K562 (cell line): ENCODE measurements around the gene SYCP1. TPM values are rescaled to one million over a fixed set of nuclear protein-coding genes. Genes with fewer than 3 reads are reported as not detected.

Experiments
- BCLAF1 ChIP-seq, 2 experiments: fragments of 450-650 bp in 1 of 2; IDR thresholded peaks; 2 replicates each; pipeline ENCODE4 v1.6.1; 2011 to 2017; ENCODE audit warnings: low read depth in 2 of 2, antibody characterized with exemption in 1 of 2, borderline replicate concordance in 1 of 2, low read length in 1 of 2, mild to moderate bottlenecking in 1 of 2, mixed read lengths in 1 of 2; ENCODE audit not compliant: control insufficient read depth in 1 of 2
- CTCFL ChIP-seq: IDR thresholded peaks from 2 replicates; pipeline ENCODE4 v1.6.1; 2011; ENCODE audit warnings: borderline replicate concordance, low read depth, mild to moderate bottlenecking, moderate library complexity, low read length; ENCODE audit not compliant: insufficient read depth, poor library complexity, severe bottlenecking
- MGA ChIP-seq: fragments of 450-650 bp; IDR thresholded peaks from 2 replicates; pipeline ENCODE4 v1.6.1; 2016; ENCODE audit warnings: mild to moderate bottlenecking, moderate library complexity
- RAD21 ChIP-seq, 2 experiments: fragments of 250-450 bp in 1 of 2; fragments of 450-650 bp in 1 of 2; sonication (Bioruptor Pico) in 1 of 2; formaldehyde crosslinking in 1 of 2; IDR thresholded peaks in 1 of 2; conservative IDR thresholded peaks in 1 of 2; 2 replicates each; pipeline versions ENCODE4 v1.4.0 to v1.8.0; 2020 to 2022; ENCODE audit warnings: mild to moderate bottlenecking in 2 of 2, moderate library complexity in 1 of 2
- SMARCE1 ChIP-seq: fragments of 450-650 bp; IDR thresholded peaks from 2 replicates; pipeline ENCODE4 v1.7.1; 2016; ENCODE audit warnings: mild to moderate bottlenecking
- ZNF512 ChIP-seq: IDR thresholded peaks from 2 replicates; pipeline ENCODE4 v1.6.1; 2016; ENCODE audit warnings: missing genetic modification characterization, missing compliant biosample characterization
- ZNF785 ChIP-seq: fragments of 250-450 bp; sonication (Bioruptor Pico); IDR thresholded peaks from 2 replicates; pipeline ENCODE4 v1.4.0; 2020; ENCODE audit warnings: mild to moderate bottlenecking
- polyA plus RNA-seq, 8 experiments: library from polyadenylated mRNA; depleted of rRNA in 4 of 8; stranded (reverse) in 5 of 8; unstranded in 3 of 8; fragments of >200 nt; fragmentation: Nextera tagmentation in 2 of 8; fragmentation: Illumina TruSeq in 1 of 8; extraction: Ambion mirVana in 2 of 8; extraction: Trizol in 1 of 8; gene quantifications; 2 replicates each; pipeline versions ENCODE4 v1.2.1 to v1.2.3, GENCODE V29; 2011 to 2014; ENCODE audit warnings: inconsistent platforms in 1 of 8, missing spikeins in 1 of 8
- total RNA-seq, 7 experiments: library from RNA; depleted of rRNA in 6 of 7; stranded (reverse); fragments of >200 nt in 6 of 7; fragmentation: Illumina TruSeq in 2 of 7; extraction: Trizol in 2 of 7; gene quantifications; 2 replicates each; pipeline versions ENCODE4 v1.2.1 to v1.2.3, GENCODE V29; 2011 to 2021; ENCODE audit warnings: low replicate concordance in 1 of 7

SYCP1 gene
- total and polyA plus RNA-seq, 9 of the 15 experiments (the other 6 are each of a cell fraction or from before 2014, with no cell fraction given): not detected

- TF ChIP-seq CTCFL (no peak), BCLAF1 (IDR thresholded peaks at IDR 0.05; ENCODE audit: borderline replicate concordance in 1 of 2, control insufficient read depth in 1 of 2, low read depth in 2 of 2, low read length in 1 of 2) (no peak), SMARCE1 (no peak), RAD21 (CRISPR knock-in tag; conservative IDR thresholded peaks at IDR 0.05 in 1 of 2, IDR thresholded peaks at IDR 0.05 in 1 of 2) (peak; percentile 59 to 81), ZNF512 (tag) (no peak), ZNF785 (CRISPR knock-in tag) (no peak), MGA (no peak)
These were observed 124.7 kb downstream of the SYCP1 start (continued) for GRCh38 chr1:114979278-114979891.
